H9 (cell line): Measurements from ENCODE around the gene CHST15. TPM values are rescaled to one million over a fixed set of nuclear protein-coding genes. Genes with fewer than 3 reads are reported as not detected.

ENCODE experiments used
- DNase-seq: peaks from one replicate; pipeline ENCODE4 v3.0.0-alpha.2; 2017
- H2AFZ ChIP-seq: one replicate; pipeline ENCODE4 v1.6.1; 2013; ENCODE audit warnings: mild to moderate bottlenecking, low read length, control low read depth, moderate library complexity
- H2AK5ac ChIP-seq: 2 replicates; pipeline ENCODE4 v1.6.1; 2013; ENCODE audit warnings: low read length, control low read depth, mixed read lengths; ENCODE audit not compliant: insufficient read length
- H2BK120ac ChIP-seq: one replicate; pipeline ENCODE4 v1.6.1; 2013; ENCODE audit warnings: low read depth, mild to moderate bottlenecking, low read length, control low read depth, inconsistent platforms; ENCODE audit not compliant: poor library complexity, severe bottlenecking
- H2BK12ac ChIP-seq: 2 replicates; pipeline ENCODE4 v1.6.1; 2013; ENCODE audit warnings: low read length, control low read depth, mixed read lengths, low read depth; ENCODE audit not compliant: insufficient read length
- H2BK15ac ChIP-seq: 2 replicates; pipeline ENCODE4 v1.6.1; 2013; ENCODE audit warnings: low read depth, low read length, control low read depth
- H2BK20ac ChIP-seq: one replicate; pipeline ENCODE4 v1.6.1; 2013; ENCODE audit warnings: low read depth, mild to moderate bottlenecking, low read length, control low read depth, inconsistent platforms; ENCODE audit not compliant: poor library complexity, severe bottlenecking
- H2BK5ac ChIP-seq: 2 replicates; pipeline ENCODE4 v1.6.1; 2013; ENCODE audit warnings: low read length, control low read depth, mixed read lengths; ENCODE audit not compliant: insufficient read length
- H3K14ac ChIP-seq: 2 replicates; pipeline ENCODE4 v1.6.1; 2013; ENCODE audit warnings: low read length, control low read depth; ENCODE audit not compliant: insufficient read depth
- H3K18ac ChIP-seq: 2 replicates; pipeline ENCODE4 v1.6.1; 2013; ENCODE audit warnings: low read depth, mild to moderate bottlenecking, mixed read lengths, low read length, control low read depth; ENCODE audit not compliant: insufficient read length
- H3K23ac ChIP-seq: 2 replicates; pipeline ENCODE4 v1.6.1; 2013; ENCODE audit warnings: low read length, control low read depth, mixed read lengths, low read depth; ENCODE audit not compliant: insufficient read length
- H3K23me2 ChIP-seq: 2 replicates; pipeline ENCODE4 v1.6.1; 2013; ENCODE audit warnings: low read depth, mild to moderate bottlenecking, mixed read lengths, low read length, control low read depth; ENCODE audit not compliant: insufficient read length, poor library complexity, severe bottlenecking
- H3K27ac ChIP-seq: 2 replicates; pipeline ENCODE4 v1.5.1; 2013; ENCODE audit warnings: low read length, control low read depth, mixed read lengths, low read depth; ENCODE audit not compliant: insufficient read length
- H3K27me3 ChIP-seq: 2 replicates; pipeline ENCODE4 v1.6.1; 2013; ENCODE audit warnings: low read length, control low read depth, inconsistent platforms; ENCODE audit not compliant: insufficient read depth
- H3K4ac ChIP-seq: 2 replicates; pipeline ENCODE4 v1.6.1; 2013; ENCODE audit warnings: low read depth, mild to moderate bottlenecking, control low read depth, inconsistent platforms, low read length, moderate library complexity
- H3K4me1 ChIP-seq: 2 replicates; pipeline ENCODE4 v1.6.1; 2013; ENCODE audit warnings: low read length, control low read depth, inconsistent platforms; ENCODE audit not compliant: insufficient read depth
- H3K4me2 ChIP-seq: 2 replicates; pipeline ENCODE4 v1.6.1; 2013; ENCODE audit warnings: low read length, control low read depth, mixed read lengths; ENCODE audit not compliant: insufficient read length, insufficient read depth
- H3K56ac ChIP-seq: 2 replicates; pipeline ENCODE4 v1.6.1; 2013; ENCODE audit warnings: low read depth, mild to moderate bottlenecking, mixed read lengths, low read length, control low read depth; ENCODE audit not compliant: insufficient read length
- H3K79me1 ChIP-seq: 2 replicates; pipeline ENCODE4 v1.6.1; 2013; ENCODE audit warnings: low read depth, mild to moderate bottlenecking, moderate library complexity, low read length, control low read depth, inconsistent platforms; ENCODE audit not compliant: insufficient read depth, poor library complexity, severe bottlenecking
- H3K79me2 ChIP-seq: 2 replicates; pipeline ENCODE4 v1.6.1; 2013; ENCODE audit warnings: low read length, control low read depth, inconsistent platforms; ENCODE audit not compliant: insufficient read depth
- H3K9ac ChIP-seq: 2 replicates; pipeline ENCODE4 v1.6.1; 2013; ENCODE audit warnings: low read length, control low read depth, mixed read lengths; ENCODE audit not compliant: insufficient read length; ENCODE audit errors: extremely low read depth
- H3K9me3 ChIP-seq: one replicate; pipeline ENCODE4 v1.6.1; 2013; ENCODE audit warnings: low read depth, low read length, inconsistent platforms; ENCODE audit not compliant: control insufficient read depth
- H3T11ph ChIP-seq: one replicate; pipeline ENCODE4 v1.6.1; 2013; ENCODE audit warnings: mild to moderate bottlenecking, low read length, control low read depth, inconsistent platforms
- H4K20me1 ChIP-seq: one replicate; pipeline ENCODE4 v1.6.1; 2013; ENCODE audit not compliant: control insufficient read depth, insufficient read length, insufficient read depth
- H4K5ac ChIP-seq: 2 replicates; pipeline ENCODE4 v1.6.1; 2013; ENCODE audit warnings: low read depth, mild to moderate bottlenecking, mixed read lengths, low read length, control low read depth; ENCODE audit not compliant: insufficient read length
- H4K8ac ChIP-seq: replicated peaks from 2 replicates; pipeline ENCODE4 v1.6.1; 2013; ENCODE audit warnings: low read length, control low read depth, mixed read lengths, low read depth; ENCODE audit not compliant: insufficient read length
- H4K91ac ChIP-seq: 2 replicates; pipeline ENCODE4 v1.6.1; 2013; ENCODE audit warnings: low read depth, mild to moderate bottlenecking, moderate library complexity, mixed read lengths, low read length, control low read depth; ENCODE audit not compliant: insufficient read length
- H3K27ac Mint-ChIP-seq, 3 experiments: 2 replicates in 2 of 3; 3 replicates in 1 of 3; pipeline ENCODE4 v1.8.0; 2020 to 2021; ENCODE audit warnings: mixed read lengths in 3 of 3, mild to moderate bottlenecking in 1 of 3, moderate library complexity in 1 of 3
- H3K27me3 Mint-ChIP-seq: 2 replicates; pipeline ENCODE4 v1.8.0; 2021; ENCODE audit warnings: low read depth, mild to moderate bottlenecking, moderate library complexity, mixed read lengths
- H3K36me3 Mint-ChIP-seq, 3 experiments: 2 replicates in 2 of 3; 3 replicates in 1 of 3; pipeline ENCODE4 v1.8.0; 2020 to 2021; ENCODE audit warnings: low read depth in 3 of 3, mixed read lengths in 3 of 3; ENCODE audit not compliant: insufficient read depth in 1 of 3
- H3K4me1 Mint-ChIP-seq, 2 experiments: 2 replicates each; pipeline ENCODE4 v1.8.0; 2020; ENCODE audit warnings: mixed read lengths in 2 of 2
- H3K4me3 Mint-ChIP-seq, 2 experiments: 2 replicates in 1 of 2; 3 replicates in 1 of 2; pipeline ENCODE4 v1.8.0; 2020 to 2021; ENCODE audit warnings: mild to moderate bottlenecking in 2 of 2, mixed read lengths in 2 of 2, moderate library complexity in 1 of 2
- H3K9me3 Mint-ChIP-seq, 2 experiments: 2 replicates in 1 of 2; 3 replicates in 1 of 2; pipeline ENCODE4 v1.8.0; 2020; ENCODE audit warnings: mild to moderate bottlenecking in 2 of 2, mixed read lengths in 2 of 2, moderate library complexity in 1 of 2
- whole genome bisulfite sequencing: extraction: QIAGEN DNeasy Blood & Tissue Kit; methylation state at CpG from one replicate; pipeline ENCODE4 v1.1.7; 2013; ENCODE audit warnings: missing lambda C conversion rate, low lambda C conversion rate, mixed read lengths; ENCODE audit not compliant: insufficient read length; ENCODE audit errors: extremely low coverage; 5-methylcytosine and 5-hydroxymethylcytosine counted together
- total RNA-seq: library from RNA; stranded (reverse); gene quantifications from 2 replicates; pipeline ENCODE4 v1.2.1, GENCODE V29; 2021
- TF ChIP-seq, protein P1 (sequence below): fragments of 200-600 bp; sonication (generic); conservative IDR thresholded peaks from 3 replicates; pipeline ENCODE4 v1.8.0; 2021; ENCODE audit warnings: antibody characterized with exemption, mild to moderate bottlenecking

The CHST15 gene
- total RNA-seq, 1 experiment from 2014 or later, result 8.7 TPM

DNA sequence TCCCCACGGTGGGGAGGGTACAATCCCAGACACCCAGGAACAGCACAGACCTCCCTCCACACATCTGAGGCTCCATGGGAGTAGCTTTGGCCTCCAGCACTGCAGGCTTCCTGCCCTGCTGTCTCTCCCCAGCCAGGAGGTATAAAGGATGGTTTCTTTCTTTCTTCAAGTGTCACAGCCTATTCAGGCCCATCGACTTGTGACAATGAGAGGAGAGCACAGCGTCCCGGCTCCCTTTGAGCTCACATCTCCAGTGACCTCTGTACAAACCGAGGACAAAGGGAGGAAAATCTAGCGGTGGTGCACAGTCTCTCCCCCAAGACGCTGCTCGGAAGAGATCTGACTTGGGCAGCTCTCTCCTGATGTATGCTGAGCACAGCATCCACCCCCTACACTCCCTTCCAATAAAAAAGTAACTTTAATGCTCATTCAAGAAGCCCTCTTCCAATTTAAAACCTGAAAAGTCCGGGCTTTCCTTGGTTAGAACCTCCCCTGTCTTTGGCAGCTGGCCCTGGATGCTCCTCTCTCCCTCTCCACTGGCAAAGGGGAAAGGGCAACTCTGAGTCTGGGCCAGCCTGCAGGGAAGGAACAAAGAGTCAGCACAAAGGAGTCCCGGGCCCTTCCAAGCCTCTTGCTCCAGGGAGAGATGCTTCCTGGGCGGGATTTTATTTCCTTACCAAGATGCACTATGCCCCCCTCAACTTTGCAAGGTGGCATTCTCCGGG, 18.0 kb downstream of the CHST15 start:
- no peak overlapping the region for H3K56ac ChIP-seq
- H3K4ac ChIP-seq, result no peak overlapping the region
- DNase-seq, result no peak
- no peak overlapping the region for H2BK15ac ChIP-seq
- H2AFZ ChIP-seq, result no peak overlapping the region
- Mint-ChIP-seq H3K27ac (peak overlapping the region in 2 of 3 experiments; percentile 34 to 45; a peak in 3 of 7 replicates), H3K36me3 (peaks cover 0 to 5% (median 0%) of the 10 kb centered on the region in 3 experiments; a peak in 1 of 7 replicates), H3K4me1 (peaks cover 30 to 32% of the 10 kb centered on the region in 2 experiments), H3K27me3 (0 out of 2 replicates have a peak, but pooled peaks cover 1% of the 10 kb centered on the region), H3K9me3 (no peaks in the 10 kb centered on the region; a peak in 1 of 5 replicates), H3K4me3 (no peak overlapping the region)
- H2BK5ac ChIP-seq, result no peak overlapping the region
- no peaks in the 10 kb centered on the region for H3K27me3 ChIP-seq
- H3K79me2 ChIP-seq, result no peaks in the 10 kb centered on the region
- no peak overlapping the region for H4K8ac ChIP-seq
- no CpG with 5 or more reads among the region's 12 CpGs for WGBS
- no peak overlapping the region for H2BK12ac ChIP-seq
- no peak overlapping the region for H2AK5ac ChIP-seq
- H3K9me3 ChIP-seq, result no peaks in the 10 kb centered on the region
- no peak overlapping the region for H2BK20ac ChIP-seq
- no peaks in the 10 kb centered on the region for H3K79me1 ChIP-seq
- no peak overlapping the region for H3K23ac ChIP-seq
- H4K20me1 ChIP-seq, result no peaks in the 10 kb centered on the region
- no peak overlapping the region for H3K4me2 ChIP-seq
- H3K23me2 ChIP-seq, result no peaks in the 10 kb centered on the region
- no peak overlapping the region for H3K27ac ChIP-seq
- H3K4me1 ChIP-seq, result no peaks in the 10 kb centered on the region; the same call in 1 of the 2 replicates
- no peak overlapping the region for H2BK120ac ChIP-seq
- H3K18ac ChIP-seq, result no peak overlapping the region
- H4K91ac ChIP-seq, result no peak overlapping the region
- TF ChIP-seq, protein P1, sequence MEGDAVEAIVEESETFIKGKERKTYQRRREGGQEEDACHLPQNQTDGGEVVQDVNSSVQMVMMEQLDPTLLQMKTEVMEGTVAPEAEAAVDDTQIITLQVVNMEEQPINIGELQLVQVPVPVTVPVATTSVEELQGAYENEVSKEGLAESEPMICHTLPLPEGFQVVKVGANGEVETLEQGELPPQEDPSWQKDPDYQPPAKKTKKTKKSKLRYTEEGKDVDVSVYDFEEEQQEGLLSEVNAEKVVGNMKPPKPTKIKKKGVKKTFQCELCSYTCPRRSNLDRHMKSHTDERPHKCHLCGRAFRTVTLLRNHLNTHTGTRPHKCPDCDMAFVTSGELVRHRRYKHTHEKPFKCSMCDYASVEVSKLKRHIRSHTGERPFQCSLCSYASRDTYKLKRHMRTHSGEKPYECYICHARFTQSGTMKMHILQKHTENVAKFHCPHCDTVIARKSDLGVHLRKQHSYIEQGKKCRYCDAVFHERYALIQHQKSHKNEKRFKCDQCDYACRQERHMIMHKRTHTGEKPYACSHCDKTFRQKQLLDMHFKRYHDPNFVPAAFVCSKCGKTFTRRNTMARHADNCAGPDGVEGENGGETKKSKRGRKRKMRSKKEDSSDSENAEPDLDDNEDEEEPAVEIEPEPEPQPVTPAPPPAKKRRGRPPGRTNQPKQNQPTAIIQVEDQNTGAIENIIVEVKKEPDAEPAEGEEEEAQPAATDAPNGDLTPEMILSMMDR, result no peak
- no peak overlapping the region for H3K9ac ChIP-seq
- no peak overlapping the region for H3T11ph ChIP-seq
- no peak overlapping the region for H4K5ac ChIP-seq
- H3K14ac ChIP-seq, result no peak overlapping the region
